ENCODE data around the gene RAB1A. TPM values are rescaled to one million over a fixed set of nuclear protein-coding genes. Genes with fewer than 3 reads are reported as not detected.
"Not testable (repeated sequence)": the region's sequence is repeated elsewhere in the genome, so short reads cannot be mapped to it uniquely, and the experiment has no call there.

RAB1A gene
- total and polyA plus RNA-seq, 4 donors: 104 to 159 (median 136) TPM

GRCh38 chr2:65136253-65136652 lies 6.3 kb upstream of the RAB1A start:
- 64 to 86% methylated on average over 1 of the region's 1 CpG for WGBS, 2 donors
- no peak overlapping the region for H3K4me3 ChIP-seq
- ATAC-seq (ENCODE audit: insufficient read depth, low FRiP score) (no peak), DNase-seq (no peak)
- no peaks in the 10 kb centered on the region for H3K4me1 ChIP-seq (ENCODE audit: control insufficient read depth in 5 of 5, insufficient read depth in 5 of 5, low read length in 5 of 5)
- H3K27me3 ChIP-seq (ENCODE audit: control insufficient read depth in 3 of 3, insufficient read depth in 3 of 3, low read length in 2 of 3): no peaks in the 10 kb centered on the region
- H3K9me3 ChIP-seq (ENCODE audit: control insufficient read depth in 4 of 4, insufficient read depth in 3 of 4, low read length in 3 of 4): no peaks in the 10 kb centered on the region
- H3K27ac ChIP-seq (ENCODE audit: low read depth in 1 of 2, low read length in 1 of 2): no peak overlapping the region
- TF ChIP-seq, protein P1, sequence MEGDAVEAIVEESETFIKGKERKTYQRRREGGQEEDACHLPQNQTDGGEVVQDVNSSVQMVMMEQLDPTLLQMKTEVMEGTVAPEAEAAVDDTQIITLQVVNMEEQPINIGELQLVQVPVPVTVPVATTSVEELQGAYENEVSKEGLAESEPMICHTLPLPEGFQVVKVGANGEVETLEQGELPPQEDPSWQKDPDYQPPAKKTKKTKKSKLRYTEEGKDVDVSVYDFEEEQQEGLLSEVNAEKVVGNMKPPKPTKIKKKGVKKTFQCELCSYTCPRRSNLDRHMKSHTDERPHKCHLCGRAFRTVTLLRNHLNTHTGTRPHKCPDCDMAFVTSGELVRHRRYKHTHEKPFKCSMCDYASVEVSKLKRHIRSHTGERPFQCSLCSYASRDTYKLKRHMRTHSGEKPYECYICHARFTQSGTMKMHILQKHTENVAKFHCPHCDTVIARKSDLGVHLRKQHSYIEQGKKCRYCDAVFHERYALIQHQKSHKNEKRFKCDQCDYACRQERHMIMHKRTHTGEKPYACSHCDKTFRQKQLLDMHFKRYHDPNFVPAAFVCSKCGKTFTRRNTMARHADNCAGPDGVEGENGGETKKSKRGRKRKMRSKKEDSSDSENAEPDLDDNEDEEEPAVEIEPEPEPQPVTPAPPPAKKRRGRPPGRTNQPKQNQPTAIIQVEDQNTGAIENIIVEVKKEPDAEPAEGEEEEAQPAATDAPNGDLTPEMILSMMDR (IDR thresholded peaks at IDR 0.05; ENCODE audit: control extremely low read depth, extremely low read depth): no peak
- H3K36me3 ChIP-seq (ENCODE audit: control insufficient read depth in 4 of 4, insufficient read depth in 4 of 4, low read length in 4 of 4): no peaks in the 10 kb centered on the region
- H3K9ac ChIP-seq (ENCODE audit: insufficient read depth in 1 of 2, low read length in 2 of 2): no peak overlapping the region

- WGBS, 2 donors: 94 to 96% methylated on average over 7 of the region's 7 CpGs
- DNase-seq (no peak), ATAC-seq (ENCODE audit: insufficient read depth, low FRiP score) (no peak)
- Histone ChIP-seq H3K27ac (ENCODE audit: low read depth in 1 of 2, low read length in 1 of 2) (no peak overlapping the region), H3K4me3 (no peak overlapping the region), H3K9me3 (ENCODE audit: control insufficient read depth in 4 of 4, insufficient read depth in 3 of 4, low read length in 3 of 4) (no peaks in the 10 kb centered on the region), H3K27me3 (ENCODE audit: control insufficient read depth in 3 of 3, insufficient read depth in 3 of 3, low read length in 2 of 3) (no peaks in the 10 kb centered on the region), H3K36me3 (ENCODE audit: control insufficient read depth in 4 of 4, insufficient read depth in 4 of 4, low read length in 4 of 4) (no peaks in the 10 kb centered on the region), H3K4me1 (ENCODE audit: control insufficient read depth in 5 of 5, insufficient read depth in 5 of 5, low read length in 5 of 5) (peaks cover 0 to 3% (median 0%) of the 10 kb centered on the region in 5 donors), H3K9ac (ENCODE audit: insufficient read depth in 1 of 2, low read length in 2 of 2) (no peak overlapping the region)
- TF ChIP-seq, protein P1 (IDR thresholded peaks at IDR 0.05; ENCODE audit: control extremely low read depth, extremely low read depth): no peak
These were observed 4.3 kb upstream of the RAB1A start for GRCh38 chr2:65134158-65134557.

DNA sequence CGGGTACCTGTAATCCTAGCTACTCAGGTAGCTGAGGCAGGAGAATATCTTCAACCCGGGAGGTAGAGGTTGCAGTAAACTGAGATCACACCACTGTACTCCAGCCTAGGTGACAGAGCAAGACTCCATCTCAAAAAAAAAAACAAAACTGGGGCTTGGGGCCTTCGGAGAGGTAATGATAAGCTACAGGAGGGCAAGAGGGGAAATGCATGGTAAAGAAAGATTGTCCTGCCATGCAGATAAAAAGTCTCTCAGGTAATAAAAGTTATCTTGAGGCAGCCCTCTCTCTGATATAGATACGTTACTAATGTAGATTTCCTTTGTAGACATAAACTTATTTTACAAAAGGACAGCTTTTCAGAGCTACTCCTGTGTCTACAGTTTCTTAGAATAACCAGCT lies 3.7 kb upstream of the RAB1A start:
- ATAC-seq (ENCODE audit: insufficient read depth, low FRiP score) (no peak), DNase-seq (no peak)
- Histone ChIP-seq H3K9ac (ENCODE audit: insufficient read depth in 1 of 2, low read length in 2 of 2) (no peak overlapping the region), H3K4me1 (ENCODE audit: control insufficient read depth in 5 of 5, insufficient read depth in 5 of 5, low read length in 5 of 5) (peaks cover 0 to 7% (median 3%) of the 10 kb centered on the region in 5 donors), H3K36me3 (ENCODE audit: control insufficient read depth in 4 of 4, insufficient read depth in 4 of 4, low read length in 4 of 4) (no peaks in the 10 kb centered on the region), H3K9me3 (ENCODE audit: control insufficient read depth in 4 of 4, insufficient read depth in 3 of 4, low read length in 3 of 4) (no peaks in the 10 kb centered on the region), H3K27ac (ENCODE audit: low read depth in 1 of 2, low read length in 1 of 2) (no peak overlapping the region), H3K27me3 (ENCODE audit: control insufficient read depth in 3 of 3, insufficient read depth in 3 of 3, low read length in 2 of 3) (no peaks in the 10 kb centered on the region), H3K4me3 (no peak overlapping the region)
- TF ChIP-seq, protein P1 (IDR thresholded peaks at IDR 0.05; ENCODE audit: control extremely low read depth, extremely low read depth): no peak
- 82 to 91% methylated on average over 4 of the region's 4 CpGs for WGBS, 2 donors

DNA sequence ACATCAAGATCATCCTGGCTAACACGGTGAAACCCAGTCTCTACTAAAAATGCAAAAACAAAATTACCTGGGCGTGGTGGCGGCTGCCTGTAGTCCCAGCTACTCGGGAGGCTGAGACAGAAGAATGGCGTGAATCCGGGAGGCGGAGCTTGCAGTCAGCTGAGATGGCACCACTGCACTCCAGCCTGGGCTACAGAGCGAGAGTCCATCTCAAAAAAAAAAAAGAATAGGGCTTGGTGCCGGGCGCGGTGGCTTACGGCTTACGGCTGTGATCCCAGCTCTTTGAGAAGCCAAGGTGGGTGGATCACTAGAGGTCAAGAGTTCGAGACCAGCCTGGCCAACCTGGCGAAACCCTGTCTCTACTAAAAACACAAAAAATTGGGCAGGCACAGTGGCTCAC lies 3.0 kb upstream of the RAB1A start:
- ATAC-seq (ENCODE audit: insufficient read depth, low FRiP score): not testable (repeated sequence)

More for the DNA sequence above, 3.0 kb upstream of the RAB1A start:
- H3K36me3 ChIP-seq (ENCODE audit: control insufficient read depth in 4 of 4, insufficient read depth in 4 of 4, low read length in 4 of 4); H3K27me3 ChIP-seq (ENCODE audit: control insufficient read depth in 3 of 3, insufficient read depth in 3 of 3, low read length in 2 of 3); H3K9ac ChIP-seq (ENCODE audit: insufficient read depth in 1 of 2, low read length in 2 of 2); H3K27ac ChIP-seq (ENCODE audit: low read depth in 1 of 2, low read length in 1 of 2); DNase-seq; H3K4me3 ChIP-seq; H3K9me3 ChIP-seq (ENCODE audit: control insufficient read depth in 4 of 4, insufficient read depth in 3 of 4, low read length in 3 of 4): not testable (repeated sequence)
- peaks cover 0 to 12% (median 3%) of the 10 kb centered on the region in 5 donors for H3K4me1 ChIP-seq (ENCODE audit: control insufficient read depth in 5 of 5, insufficient read depth in 5 of 5, low read length in 5 of 5)
- WGBS, 2 donors: 89 to 94% methylated on average over 15 of the region's 15 CpGs

All from lung (tissue), 12 donors.